ENCODE data around the gene A4GALT. TPM values are rescaled to one million over a fixed set of nuclear protein-coding genes. Genes with fewer than 3 reads are reported as not detected.

Gene A4GALT
- total and polyA plus RNA-seq, 2 donors (not counting 3 experiments of a cell fraction or from before 2014, with no cell fraction given) = 5.4 to 20.7 TPM

GRCh38 chr22:42702675-42703074 lies 18.0 kb downstream of the A4GALT start:
- TF ChIP-seq POLR2AphosphoS5 (IDR thresholded peaks at IDR 0.05; ENCODE audit: insufficient read depth, low read depth, low read length) = no peak
- TF ChIP-seq MYC (IDR thresholded peaks at IDR 0.05; ENCODE audit: low read depth, low read length) = no peak
- no peak for TF ChIP-seq CTCF (IDR thresholded peaks at IDR 0.05; ENCODE audit: extremely low read depth in 1 of 2, insufficient read depth in 1 of 2, low read depth in 1 of 2, low read length in 2 of 2)
- TF ChIP-seq JUN (IDR thresholded peaks at IDR 0.05; ENCODE audit: borderline replicate concordance, insufficient read depth, insufficient read length, low read depth) = no peak
- no peak for TF ChIP-seq GATA2 (IDR thresholded peaks at IDR 0.05; ENCODE audit: insufficient read depth, insufficient read length, low read depth, low read length)
- TF ChIP-seq POLR2A (IDR thresholded peaks at IDR 0.05; ENCODE audit: low read depth, low read length) = no peak
- Histone ChIP-seq H3K9me1 (replicated peaks; ENCODE audit: control insufficient read depth, extremely low read depth, insufficient read depth, low read length) (no peaks in the 10 kb centered on the region), H3K4me2 (ENCODE audit: insufficient read depth, low read length) (no peak overlapping the region), H4K20me1 (replicated peaks; ENCODE audit: control insufficient read depth, extremely low read depth, insufficient read depth, low read length) (no peaks in the 10 kb centered on the region), H3K36me3 (ENCODE audit: control insufficient read depth in 2 of 2, extremely low read depth in 1 of 2, insufficient read depth in 2 of 2, low read length in 2 of 2) (no peaks in the 10 kb centered on the region), H3K4me3 (replicated peaks in 1 of 3; ENCODE audit: insufficient read depth in 1 of 3, low read depth in 1 of 3, low read length in 3 of 3) (no peak overlapping the region), H2AFZ (ENCODE audit: low read depth, low read length) (no peak overlapping the region), H3K27me3 (ENCODE audit: control insufficient read depth in 2 of 2, insufficient read depth in 2 of 2, low read length in 2 of 2) (no peaks in the 10 kb centered on the region), H3K9me3 (replicated peaks; ENCODE audit: control insufficient read depth, insufficient read depth, low read length) (no peaks in the 10 kb centered on the region), H3K27ac (ENCODE audit: insufficient read depth, low read depth, low read length) (no peak overlapping the region), H3K9ac (replicated peaks; ENCODE audit: extremely low read depth, insufficient read depth, low read length) (no peak overlapping the region), H3K79me2 (ENCODE audit: control insufficient read depth, insufficient read depth, low read length) (no peaks in the 10 kb centered on the region), H3K4me1 (ENCODE audit: control insufficient read depth, extremely low read depth, insufficient read depth, low read length) (no peaks in the 10 kb centered on the region)
- no peak for FAIRE-seq
- no TSS peak for BruUV-seq (replicated peaks)
- no peak for DNase-seq (ENCODE audit: low read depth, low spot score)
- ChIA-PET POLR2A (no interaction called here), CTCF (no interaction called here)
- intact Hi-C loops (cut with micrococcal nuclease) (no loop called here), dilution Hi-C loops (cut with MboI; ENCODE audit: extremely low pct_ligation_motif_present, low sequenced_read_pairs) (no loop called here)

GRCh38 chr22:42701694-42702093 lies 19.0 kb downstream of the A4GALT start:
- Histone ChIP-seq H3K9ac (replicated peaks; ENCODE audit: extremely low read depth, insufficient read depth, low read length) (no peak overlapping the region), H3K4me1 (ENCODE audit: control insufficient read depth, extremely low read depth, insufficient read depth, low read length) (peaks cover 5% of the 10 kb centered on the region), H4K20me1 (replicated peaks; ENCODE audit: control insufficient read depth, extremely low read depth, insufficient read depth, low read length) (no peaks in the 10 kb centered on the region), H3K79me2 (ENCODE audit: control insufficient read depth, insufficient read depth, low read length) (no peaks in the 10 kb centered on the region), H3K36me3 (ENCODE audit: control insufficient read depth in 2 of 2, extremely low read depth in 1 of 2, insufficient read depth in 2 of 2, low read length in 2 of 2) (no peaks in the 10 kb centered on the region), H3K9me3 (replicated peaks; ENCODE audit: control insufficient read depth, insufficient read depth, low read length) (no peaks in the 10 kb centered on the region), H2AFZ (ENCODE audit: low read depth, low read length) (no peak overlapping the region), H3K27ac (ENCODE audit: insufficient read depth, low read depth, low read length) (no peak overlapping the region), H3K4me3 (replicated peaks in 1 of 3; ENCODE audit: insufficient read depth in 1 of 3, low read depth in 1 of 3, low read length in 3 of 3) (no peak overlapping the region), H3K9me1 (replicated peaks; ENCODE audit: control insufficient read depth, extremely low read depth, insufficient read depth, low read length) (no peaks in the 10 kb centered on the region), H3K4me2 (ENCODE audit: insufficient read depth, low read length) (no peak overlapping the region), H3K27me3 (ENCODE audit: control insufficient read depth in 2 of 2, insufficient read depth in 2 of 2, low read length in 2 of 2) (no peaks in the 10 kb centered on the region)
- no TSS peak for BruUV-seq (replicated peaks)
- no peak for TF ChIP-seq GATA2 (IDR thresholded peaks at IDR 0.05; ENCODE audit: insufficient read depth, insufficient read length, low read depth, low read length)
- no peak for TF ChIP-seq POLR2A (IDR thresholded peaks at IDR 0.05; ENCODE audit: low read depth, low read length)
- no peak for TF ChIP-seq FOS (IDR thresholded peaks at IDR 0.05; ENCODE audit: borderline replicate concordance, insufficient read depth, low read length)
- TF ChIP-seq POLR2AphosphoS5 (IDR thresholded peaks at IDR 0.05; ENCODE audit: insufficient read depth, low read depth, low read length) = no peak
- TF ChIP-seq JUN (IDR thresholded peaks at IDR 0.05; ENCODE audit: borderline replicate concordance, insufficient read depth, insufficient read length, low read depth) = no peak
- TF ChIP-seq MAX (IDR thresholded peaks at IDR 0.05; ENCODE audit: insufficient read depth, insufficient read length) = no peak
- TF ChIP-seq CTCF (IDR thresholded peaks at IDR 0.05; ENCODE audit: extremely low read depth in 1 of 2, insufficient read depth in 1 of 2, low read depth in 1 of 2, low read length in 2 of 2) = no peak
- TF ChIP-seq MYC (IDR thresholded peaks at IDR 0.05; ENCODE audit: low read depth, low read length) = no peak
- no peak for TF ChIP-seq EZH2 (IDR thresholded peaks at IDR 0.05; ENCODE audit: borderline replicate concordance, low read depth, low read length, severe bottlenecking)
- ChIA-PET POLR2A (no interaction called here), CTCF (no interaction called here)
- dilution Hi-C loops (cut with MboI; ENCODE audit: extremely low pct_ligation_motif_present, low sequenced_read_pairs) (no loop called here), intact Hi-C loops (cut with micrococcal nuclease) (no loop called here)
- FAIRE-seq = no peak
- no peak for DNase-seq (ENCODE audit: low read depth, low spot score)
